Esophagus squamous epithelium (tissue), 5 donors: ENCODE data around the gene LIX1. TPM values are rescaled to one million over a fixed set of nuclear protein-coding genes. Genes with fewer than 3 reads are reported as not detected.
"Not testable (repeated sequence)": the region's sequence is repeated elsewhere in the genome, so short reads cannot be mapped to it uniquely, and the experiment has no call there.

Source experiments
- DNase-seq: peaks from one replicate; lab custom pipeline; 2025; lab: John Stamatoyannopoulos, UW
- H3K27ac ChIP-seq, 4 donors: fragments of 200-600 bp; sonication (generic); one replicate each; pipeline ENCODE4 v1.5.1; 2016 to 2019; ENCODE audit warnings: mild to moderate bottlenecking in 1 of 4
- H3K27me3 ChIP-seq, 4 donors: fragments of 200-600 bp; sonication (generic); 1 replicate in 3 of 4; 2 replicates in 1 of 4; pipeline versions ENCODE4 v1.5.1 to v1.6.0; 2017 to 2021; ENCODE audit warnings: antibody characterized with exemption in 1 of 4
- H3K36me3 ChIP-seq, 3 donors: fragments of 200-600 bp; sonication (generic); one replicate each; pipeline ENCODE4 v1.5.1; 2016 to 2019
- H3K4me1 ChIP-seq, 3 donors: fragments of 200-600 bp; sonication (generic); one replicate each; pipeline ENCODE4 v1.5.1; 2017 to 2019
- H3K4me3 ChIP-seq, 4 donors: fragments of 200-600 bp; sonication (generic); 1 replicate in 3 of 4; 2 replicates in 1 of 4; pipeline ENCODE4 v1.5.1; 2016 to 2019; ENCODE audit warnings: mild to moderate bottlenecking in 2 of 4, moderate library complexity in 1 of 4
- H3K9me3 ChIP-seq, 3 donors: fragments of 200-600 bp; sonication (generic); one replicate each; pipeline ENCODE4 v1.5.1; 2016 to 2019
- POLR2A ChIP-seq, 4 donors: fragments of 450-650 bp; IDR thresholded peaks; one replicate each; pipeline ENCODE4 v1.6.1; 2017; ENCODE audit warnings: antibody characterized with exemption in 4 of 4, mild to moderate bottlenecking in 4 of 4, moderate library complexity in 3 of 4
- WGBS, 2 donors: methylation state at CpG; one replicate each; pipeline ENCODE4 v1.1.5; 2018; 5-methylcytosine and 5-hydroxymethylcytosine counted together
- intact Hi-C: fragments of 100-400 bp; cut with DNase I; formaldehyde crosslinking; loops from one replicate; pipeline ENCODE4 v1.15.0; 2022
- total RNA-seq, 4 donors: library from RNA; depleted of rRNA; stranded (reverse); fragments of >200 nt; gene quantifications; one replicate each; pipeline ENCODE4 v1.1.0, GENCODE V29; 2016
- TF ChIP-seq, protein P1 (sequence below), 6 experiments: fragments of 450-650 bp in 4 of 6; fragments of 200-600 bp in 2 of 6; sonication (generic) in 2 of 6; IDR thresholded peaks; one replicate each; pipeline ENCODE4 v1.5.1; 2016 to 2019; ENCODE audit warnings: antibody characterized with exemption in 6 of 6, mild to moderate bottlenecking in 4 of 6, moderate library complexity in 4 of 6
- donor health status: DM: yes; HTN: yes; CAD: no.

The LIX1 gene
- total RNA-seq, 4 donors from 2014 or later = not detected

DNA sequence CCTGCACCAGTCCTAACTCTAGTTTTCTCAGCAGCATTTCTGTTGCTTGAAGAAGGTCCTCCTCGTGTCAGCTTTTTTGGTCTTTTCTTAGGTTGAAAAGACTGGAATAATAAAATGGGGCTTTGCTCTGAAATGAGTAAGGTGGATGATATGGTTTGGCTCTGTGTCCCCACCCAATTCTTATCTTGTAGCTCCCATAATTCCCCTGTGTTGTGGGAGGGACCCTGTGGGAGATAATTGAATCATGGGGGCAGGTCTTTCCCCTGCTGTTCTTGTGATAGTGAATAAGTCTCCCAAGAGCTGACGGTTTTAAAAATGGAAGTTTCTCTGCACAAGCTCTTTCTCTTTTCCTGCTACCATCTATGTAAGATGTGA lies 53.6 kb downstream of the LIX1 start:
- Histone ChIP-seq H3K4me1 (no peaks in the 10 kb centered on the region), H3K4me3 (no peak overlapping the region), H3K27me3 (peaks cover 0 to 5% (median 0%) of the 10 kb centered on the region in 4 donors), H3K27ac (no peak overlapping the region), H3K9me3 (no peaks in the 10 kb centered on the region), H3K36me3 (no peaks in the 10 kb centered on the region)
- no peak for DNase-seq
- TF ChIP-seq POLR2A (IDR thresholded peaks at IDR 0.05) = no peak
- TF ChIP-seq, protein P1, sequence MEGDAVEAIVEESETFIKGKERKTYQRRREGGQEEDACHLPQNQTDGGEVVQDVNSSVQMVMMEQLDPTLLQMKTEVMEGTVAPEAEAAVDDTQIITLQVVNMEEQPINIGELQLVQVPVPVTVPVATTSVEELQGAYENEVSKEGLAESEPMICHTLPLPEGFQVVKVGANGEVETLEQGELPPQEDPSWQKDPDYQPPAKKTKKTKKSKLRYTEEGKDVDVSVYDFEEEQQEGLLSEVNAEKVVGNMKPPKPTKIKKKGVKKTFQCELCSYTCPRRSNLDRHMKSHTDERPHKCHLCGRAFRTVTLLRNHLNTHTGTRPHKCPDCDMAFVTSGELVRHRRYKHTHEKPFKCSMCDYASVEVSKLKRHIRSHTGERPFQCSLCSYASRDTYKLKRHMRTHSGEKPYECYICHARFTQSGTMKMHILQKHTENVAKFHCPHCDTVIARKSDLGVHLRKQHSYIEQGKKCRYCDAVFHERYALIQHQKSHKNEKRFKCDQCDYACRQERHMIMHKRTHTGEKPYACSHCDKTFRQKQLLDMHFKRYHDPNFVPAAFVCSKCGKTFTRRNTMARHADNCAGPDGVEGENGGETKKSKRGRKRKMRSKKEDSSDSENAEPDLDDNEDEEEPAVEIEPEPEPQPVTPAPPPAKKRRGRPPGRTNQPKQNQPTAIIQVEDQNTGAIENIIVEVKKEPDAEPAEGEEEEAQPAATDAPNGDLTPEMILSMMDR (IDR thresholded peaks at IDR 0.05) = no peak
- WGBS, 2 donors = 79 to 95% methylated on average over 2 of the region's 2 CpGs
- intact Hi-C loops = no loop called here

DNA sequence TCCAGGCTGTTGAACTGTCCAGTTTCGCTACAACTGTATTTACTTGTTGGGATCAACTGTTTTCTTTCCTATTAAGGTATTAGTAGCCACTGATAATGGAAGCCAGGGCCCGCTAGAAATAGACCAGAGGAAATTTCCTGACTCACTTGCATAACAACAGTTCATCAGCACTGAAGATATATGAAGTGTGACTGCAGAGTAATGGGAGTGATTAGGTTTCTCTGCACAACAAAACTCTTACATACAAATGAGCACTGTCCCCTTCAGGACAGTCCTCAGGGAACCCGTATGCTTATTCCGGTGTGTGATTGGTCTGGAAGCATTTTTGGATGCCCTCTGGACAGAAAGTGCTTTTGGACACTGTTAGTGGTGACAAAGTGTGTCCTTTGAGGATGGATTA lies 55.3 kb downstream of the LIX1 start:
- Histone ChIP-seq H3K4me3 (no peak overlapping the region), H3K27ac (no peak overlapping the region), H3K9me3 (no peaks in the 10 kb centered on the region), H3K27me3 (peaks cover 0 to under 1% (median 0%) of the 10 kb centered on the region in 4 donors), H3K36me3 (no peaks in the 10 kb centered on the region), H3K4me1 (no peaks in the 10 kb centered on the region)
- DNase-seq = no peak
- WGBS, 2 donors = 85 to 88% methylated on average over 2 to 4 of the region's 4 CpGs
- intact Hi-C loops = no loop called here
- no peak for TF ChIP-seq POLR2A (IDR thresholded peaks at IDR 0.05)
- TF ChIP-seq, protein P1 (IDR thresholded peaks at IDR 0.05) = no peak

DNA sequence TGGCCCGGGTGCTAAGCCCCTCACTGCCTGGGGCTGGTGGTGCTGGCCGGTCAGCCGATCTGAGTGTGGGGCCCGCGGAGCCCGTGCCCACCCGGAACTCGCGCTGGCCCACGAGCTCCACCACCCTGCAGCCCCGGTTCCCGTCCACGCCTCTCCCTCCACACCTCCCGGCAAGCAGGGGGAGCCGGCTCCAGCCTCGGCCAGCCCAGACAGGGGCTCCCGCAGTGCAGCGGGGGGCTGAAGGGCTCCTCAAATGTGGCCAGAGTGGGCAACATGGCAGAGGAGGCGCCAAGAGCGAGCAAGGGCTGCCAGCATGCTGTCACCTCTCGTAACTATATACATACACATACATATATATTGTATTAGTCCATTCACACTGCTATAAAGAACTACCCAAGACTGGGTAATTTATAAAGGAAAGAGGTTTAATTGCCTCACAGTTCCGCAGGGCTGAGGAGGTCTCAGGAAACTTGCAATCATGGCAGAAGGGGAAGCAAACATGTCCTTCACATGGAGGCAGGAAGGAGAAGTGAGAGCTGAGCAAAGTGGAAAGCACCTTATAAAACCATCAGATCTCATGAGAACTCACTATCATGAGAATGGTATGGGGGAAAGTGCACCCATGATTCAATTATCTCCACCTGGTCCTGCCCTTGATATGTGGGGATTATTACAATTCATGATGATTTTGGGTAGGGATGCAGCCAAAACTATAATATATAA lies 56.8 kb downstream of the LIX1 start:
- WGBS, 2 donors = 65 to 89% methylated on average over 3 to 4 of the region's 22 CpGs
- intact Hi-C loops = no loop called here
- H3K9me3 ChIP-seq = no peaks in the 10 kb centered on the region
- DNase-seq = no peak
- H3K27me3 ChIP-seq = no peaks in the 10 kb centered on the region
- no peak overlapping the region for H3K4me3 ChIP-seq
- TF ChIP-seq, protein P1 (IDR thresholded peaks at IDR 0.05) = no peak
- TF ChIP-seq POLR2A (IDR thresholded peaks at IDR 0.05) = no peak
- H3K36me3 ChIP-seq = no peaks in the 10 kb centered on the region
- no peak overlapping the region for H3K27ac ChIP-seq
- H3K4me1 ChIP-seq = no peaks in the 10 kb centered on the region

DNA sequence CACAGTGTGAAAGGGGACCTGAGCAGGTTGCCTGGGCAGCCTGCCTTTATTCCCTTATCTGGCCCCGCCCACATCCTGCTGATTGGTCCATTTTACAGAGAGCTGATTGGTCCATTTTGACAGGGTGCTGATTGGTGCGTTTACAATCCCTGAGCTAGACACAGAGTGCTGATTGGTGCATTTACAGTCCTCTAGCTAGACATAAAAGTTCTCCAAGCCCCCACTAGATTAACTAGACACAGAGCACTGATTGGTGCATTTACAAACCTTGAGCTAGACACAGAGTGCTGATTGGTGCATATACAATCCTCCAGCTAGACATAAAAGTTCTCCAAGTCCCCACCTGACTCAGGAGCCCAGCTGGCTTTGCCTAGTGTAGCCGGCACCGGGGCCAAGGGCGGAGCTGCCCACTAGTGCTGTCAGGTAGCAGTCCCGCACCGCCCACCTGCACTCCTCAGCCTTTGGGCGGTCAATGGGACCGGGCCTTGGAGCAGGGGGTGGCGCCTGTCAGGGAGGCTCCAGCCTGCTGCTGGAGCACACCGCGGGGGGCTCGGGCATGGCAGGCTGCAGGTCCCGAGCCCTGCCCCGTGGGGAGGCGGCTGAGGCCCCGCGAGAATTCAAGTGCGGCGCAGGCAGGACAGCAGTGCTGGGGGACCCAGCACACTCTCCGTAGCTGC lies 57.5 kb downstream of the LIX1 start:
- H3K36me3 ChIP-seq, intact Hi-C loops, H3K4me3 ChIP-seq, H3K4me1 ChIP-seq, H3K27me3 ChIP-seq, H3K27ac ChIP-seq, H3K9me3 ChIP-seq, DNase-seq: not testable (repeated sequence)
- 20 to 100% methylated on average over 1 of the region's 21 CpGs for WGBS, 2 donors

DNA sequence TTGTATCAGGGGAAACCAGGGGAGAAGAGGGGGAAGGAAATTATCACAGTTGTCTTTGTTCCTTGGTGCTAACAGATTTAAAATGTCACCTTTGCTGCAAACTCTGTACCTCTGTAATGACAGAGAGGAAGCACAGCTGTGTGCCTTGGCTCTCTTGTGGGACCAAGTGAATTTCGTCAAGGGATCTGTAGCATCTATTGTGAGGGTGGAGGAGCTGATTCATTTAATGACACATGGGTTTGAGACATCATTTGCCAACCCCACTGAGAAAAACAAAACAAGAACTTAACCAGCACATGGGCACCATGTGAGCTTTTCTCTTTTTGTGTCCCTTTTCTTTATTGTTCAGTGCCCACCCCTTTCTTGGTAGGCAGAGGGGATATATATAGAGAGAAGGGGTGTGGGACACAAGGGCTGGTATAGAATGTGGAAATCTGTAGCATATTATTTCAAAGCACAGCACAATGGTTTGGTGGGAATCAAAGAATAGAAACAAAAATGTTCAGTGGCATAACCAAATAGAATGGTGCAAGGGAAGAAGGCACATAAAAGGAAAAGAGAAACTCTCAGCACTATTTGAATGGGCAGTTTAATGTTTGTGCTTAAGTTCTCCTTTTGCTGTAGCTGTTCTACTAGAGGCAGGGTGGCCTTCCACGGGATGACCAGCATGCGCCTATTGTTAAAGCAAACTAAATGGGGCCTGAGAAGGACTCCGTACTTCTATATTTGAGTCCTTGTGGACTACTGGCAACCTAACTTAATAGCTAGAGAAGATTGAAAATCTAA lies 63.3 kb downstream of the LIX1 start:
- WGBS, 2 donors = 79 to 83% methylated on average over 4 of the region's 4 CpGs
- intact Hi-C loops = no loop called here
- no peaks in the 10 kb centered on the region for H3K4me1 ChIP-seq
- DNase-seq = no peak
- H3K27ac ChIP-seq = no peak overlapping the region
- no peaks in the 10 kb centered on the region for H3K36me3 ChIP-seq
- H3K4me3 ChIP-seq = no peak overlapping the region
- no peaks in the 10 kb centered on the region for H3K9me3 ChIP-seq
- no peaks in the 10 kb centered on the region for H3K27me3 ChIP-seq
- TF ChIP-seq, protein P1 (IDR thresholded peaks at IDR 0.05) = no peak
